Neural progenitor cell (in vitro differentiated cells): Measurements from ENCODE around the gene PAM16. TPM values are rescaled to one million over a fixed set of nuclear protein-coding genes. Genes with fewer than 3 reads are reported as not detected.

Experiments
- DNase-seq: peaks from one replicate; pipeline ENCODE4 v3.0.0-alpha.2; 2016; ENCODE audit warnings: low spot score
- H2AFZ ChIP-seq: fragments of 200-600 bp; sonication (generic); replicated peaks from 2 replicates; pipeline ENCODE4 v1.6.1; 2016; ENCODE audit warnings: antibody characterized with exemption
- H3F3A ChIP-seq: fragments of 200-600 bp; sonication (generic); 2 replicates; pipeline ENCODE4 v1.6.1; 2016; ENCODE audit warnings: antibody characterized with exemption, low read depth
- H3K27ac ChIP-seq: fragments of 200-600 bp; sonication (generic); 2 replicates; pipeline ENCODE4 v1.5.1; 2016; ENCODE audit warnings: mild to moderate bottlenecking
- H3K27me3 ChIP-seq: fragments of 200-600 bp; sonication (generic); 2 replicates; pipeline ENCODE4 v1.6.1; 2016; ENCODE audit warnings: mild to moderate bottlenecking, moderate library complexity
- H3K36me3 ChIP-seq: fragments of 200-600 bp; sonication (generic); 2 replicates; pipeline ENCODE4 v1.5.1; 2016
- H3K4me1 ChIP-seq: fragments of 200-600 bp; sonication (generic); 2 replicates; pipeline ENCODE4 v1.6.1; 2016; ENCODE audit warnings: mixed run types
- H3K4me2 ChIP-seq: fragments of 200-600 bp; sonication (generic); 2 replicates; pipeline ENCODE4 v1.6.1; 2016
- H3K4me3 ChIP-seq: fragments of 200-600 bp; sonication (generic); 2 replicates; pipeline ENCODE4 v1.5.1; 2016
- H3K79me2 ChIP-seq: fragments of 200-600 bp; sonication (generic); 2 replicates; pipeline ENCODE4 v1.6.1; 2016; ENCODE audit warnings: low read depth
- H3K9ac ChIP-seq: fragments of 200-600 bp; sonication (generic); 2 replicates; pipeline ENCODE4 v1.6.1; 2016
- H3K9me3 ChIP-seq: fragments of 200-600 bp; sonication (generic); 2 replicates; pipeline ENCODE4 v1.5.1; 2016; ENCODE audit warnings: low read depth
- H4K20me1 ChIP-seq: fragments of 200-600 bp; sonication (generic); 2 replicates; pipeline ENCODE4 v1.6.1; 2016; ENCODE audit warnings: low read depth
- H3K27ac Mint-ChIP-seq: 3 replicates; pipeline ENCODE4 v1.8.0; 2021; ENCODE audit warnings: mixed read lengths
- H3K27me3 Mint-ChIP-seq: 2 replicates; pipeline ENCODE4 v1.8.0; 2022; ENCODE audit warnings: low read depth, mild to moderate bottlenecking, inconsistent platforms, moderate library complexity, mixed read lengths; ENCODE audit not compliant: insufficient read depth
- H3K36me3 Mint-ChIP-seq: 3 replicates; pipeline ENCODE4 v1.8.0; 2021; ENCODE audit warnings: mixed read lengths
- H3K4me1 Mint-ChIP-seq: 3 replicates; pipeline ENCODE4 v1.8.0; 2021; ENCODE audit warnings: mixed read lengths
- H3K4me3 Mint-ChIP-seq: 3 replicates; pipeline ENCODE4 v1.8.0; 2021; ENCODE audit warnings: mild to moderate bottlenecking, moderate library complexity, mixed read lengths
- H3K9me3 Mint-ChIP-seq: 3 replicates; pipeline ENCODE4 v1.8.0; 2020; ENCODE audit warnings: mixed read lengths
- CTCF ChIP-seq: fragments of 200-600 bp; sonication (generic); IDR thresholded peaks from 2 replicates; pipeline ENCODE4 v1.5.1; 2017; ENCODE audit warnings: antibody characterized with exemption, mild to moderate bottlenecking
- EZH2 ChIP-seq: fragments of 200-600 bp; sonication (generic); IDR thresholded peaks from 2 replicates; pipeline ENCODE4 v1.6.1; 2017; ENCODE audit warnings: antibody characterized with exemption, mild to moderate bottlenecking, moderate library complexity
- EZH2phosphoT487 ChIP-seq: fragments of 200-600 bp; sonication (generic); IDR thresholded peaks from 2 replicates; pipeline ENCODE4 v1.6.1; 2017; ENCODE audit warnings: antibody characterized with exemption
- total RNA-seq: library from RNA; depleted of rRNA; stranded (reverse); fragments of >200 nt; gene quantifications from 2 replicates; pipeline ENCODE4 v1.2.3, GENCODE V29; 2015; ENCODE audit warnings: low replicate concordance

The PAM16 gene
- total RNA-seq, 1 donor from 2014 or later, result 17.0 TPM

- no peaks in the 10 kb centered on the region for H3K9me3 ChIP-seq
- no peak for DNase-seq
- no peak overlapping the region for H3K27ac ChIP-seq
- Mint-ChIP-seq H3K4me1 (peaks cover 41% of the 10 kb centered on the region), H3K36me3 (no peaks in the 10 kb centered on the region), H3K9me3 (no peaks in the 10 kb centered on the region), H3K4me3 (peak overlapping the region; percentile 71), H3K27ac (no peak overlapping the region), H3K27me3 (peaks cover 4% of the 10 kb centered on the region)
- peaks cover 31% of the 10 kb centered on the region for H3F3A ChIP-seq
- peak overlapping the region; percentile 96 for H3K4me2 ChIP-seq
- peaks cover 47% of the 10 kb centered on the region for H4K20me1 ChIP-seq
- H3K36me3 ChIP-seq, result no peaks in the 10 kb centered on the region
- no peak overlapping the region for H2AFZ ChIP-seq
- TF ChIP-seq EZH2phosphoT487 (no peak), EZH2 (no peak), CTCF (no peak)
- peaks cover 47% of the 10 kb centered on the region for H3K4me1 ChIP-seq
- H3K27me3 ChIP-seq, result peaks cover 5% of the 10 kb centered on the region
- H3K79me2 ChIP-seq, result peaks cover 4% of the 10 kb centered on the region
- H3K4me3 ChIP-seq, result peak overlapping the region; percentile 26
- no peak overlapping the region for H3K9ac ChIP-seq
Measured at GRCh38 chr16:4373356-4373908, 22.3 kb upstream of the PAM16 start.

GRCh38 chr16:4372578-4373355 lies 21.6 kb upstream of the PAM16 start:
- H2AFZ ChIP-seq, result no peak overlapping the region
- peak; percentile 47 for DNase-seq
- no peak overlapping the region for H3K9ac ChIP-seq
- peak overlapping the region; percentile 65 for H3K4me3 ChIP-seq
- H4K20me1 ChIP-seq, result peaks cover 40% of the 10 kb centered on the region
- no peak for TF ChIP-seq EZH2
- Mint-ChIP-seq H3K4me3 (peak overlapping the region; percentile 90), H3K36me3 (no peaks in the 10 kb centered on the region), H3K4me1 (peaks cover 38% of the 10 kb centered on the region), H3K27ac (no peak overlapping the region), H3K27me3 (peaks cover 8% of the 10 kb centered on the region), H3K9me3 (no peaks in the 10 kb centered on the region)
- no peaks in the 10 kb centered on the region for H3K9me3 ChIP-seq
- no peaks in the 10 kb centered on the region for H3K36me3 ChIP-seq
- H3K4me1 ChIP-seq, result peaks cover 45% of the 10 kb centered on the region
- H3K79me2 ChIP-seq, result peaks cover 4% of the 10 kb centered on the region
- H3K4me2 ChIP-seq, result peak overlapping the region; percentile 96
- H3F3A ChIP-seq, result peaks cover 31% of the 10 kb centered on the region
- no peak overlapping the region for H3K27ac ChIP-seq
- peaks cover 5% of the 10 kb centered on the region for H3K27me3 ChIP-seq

GRCh38 chr16:4372001-4372577 lies 21.0 kb upstream of the PAM16 start:
- no peaks in the 10 kb centered on the region for H3K9me3 ChIP-seq
- Mint-ChIP-seq H3K27ac (no peak overlapping the region), H3K4me1 (peaks cover 39% of the 10 kb centered on the region), H3K4me3 (peak overlapping the region; percentile 90), H3K27me3 (peaks cover 11% of the 10 kb centered on the region), H3K36me3 (no peaks in the 10 kb centered on the region), H3K9me3 (no peaks in the 10 kb centered on the region)
- peaks cover 31% of the 10 kb centered on the region for H3F3A ChIP-seq
- no peaks in the 10 kb centered on the region for H3K36me3 ChIP-seq
- TF ChIP-seq CTCF (no peak), EZH2phosphoT487 (no peak), EZH2 (no peak)
- peaks cover 4% of the 10 kb centered on the region for H3K79me2 ChIP-seq
- DNase-seq, result peak; percentile 57
- H2AFZ ChIP-seq, result no peak overlapping the region
- peaks cover 34% of the 10 kb centered on the region for H4K20me1 ChIP-seq
- peaks cover 5% of the 10 kb centered on the region for H3K27me3 ChIP-seq
- peaks cover 38% of the 10 kb centered on the region for H3K4me1 ChIP-seq
- peak overlapping the region; percentile 65 for H3K4me3 ChIP-seq
- no peak overlapping the region for H3K27ac ChIP-seq
- H3K4me2 ChIP-seq, result peak overlapping the region; percentile 96
- peak overlapping the region; percentile 10 for H3K9ac ChIP-seq
